IMR-90 (cell line): Measurements from ENCODE around the gene ST3GAL3. TPM values are rescaled to one million over a fixed set of nuclear protein-coding genes. Genes with fewer than 3 reads are reported as not detected.

Source experiments
- ATAC-seq: fragments of 200-7000 bp; cut with Tn5 transposase; 2 replicates; pipeline ENCODE4 v1.9.1; 2020; ENCODE audit warnings: low read depth, mild to moderate bottlenecking, moderate library complexity
- BruUV-seq: library from RNA; stranded (reverse); fragments of 400-500 nt; replicated peaks from 2 replicates; lab custom pipeline; 2021; lab: Mats Ljungman, UMichigan
- CTCF ChIA-PET: fragments of 300-600 bp; formaldehyde crosslinking; extraction: SDS; loops from one replicate; lab custom pipeline; 2021; ENCODE audit warnings: antibody characterized with exemption; lab: Yijun Ruan, JAX
- POLR2A ChIA-PET: fragments of 300-600 bp; sonication (Branson Sonifier 250); formaldehyde crosslinking; loops from one replicate; lab custom pipeline; 2022; ENCODE audit warnings: antibody characterized with exemption; ENCODE audit not compliant: unreplicated experiment; lab: Charles Lee
- DNase-seq: peaks from one replicate; pipeline ENCODE4 v3.0.0; 2013
- H2AFZ ChIP-seq: replicated peaks from 2 replicates; pipeline ENCODE3; 2013; ENCODE audit warnings: low read length, mild to moderate bottlenecking; ENCODE audit not compliant: poor library complexity
- H2AK5ac ChIP-seq: 2 replicates; pipeline ENCODE4 v1.6.1; 2013; ENCODE audit warnings: low read depth, low read length, inconsistent platforms
- H2AK9ac ChIP-seq: replicated peaks from 2 replicates; pipeline ENCODE3; 2013; ENCODE audit warnings: mild to moderate bottlenecking, low read depth, low read length, moderate library complexity; ENCODE audit not compliant: poor library complexity
- H2BK120ac ChIP-seq: 2 replicates; pipeline ENCODE4 v1.6.1; 2013; ENCODE audit warnings: low read depth, low read length, inconsistent platforms
- H2BK15ac ChIP-seq: 3 replicates; pipeline ENCODE4 v1.6.1; 2013; ENCODE audit warnings: low read depth, low read length, inconsistent platforms
- H2BK20ac ChIP-seq: 2 replicates; pipeline ENCODE4 v1.6.1; 2013; ENCODE audit warnings: low read depth, mild to moderate bottlenecking, inconsistent platforms, low read length, moderate library complexity
- H2BK5ac ChIP-seq: 2 replicates; pipeline ENCODE4 v1.6.1; 2013; ENCODE audit warnings: mild to moderate bottlenecking, low read depth, low read length, inconsistent platforms; ENCODE audit not compliant: poor library complexity, severe bottlenecking
- H3K14ac ChIP-seq: replicated peaks from 2 replicates; pipeline ENCODE4 v1.6.1; 2013; ENCODE audit warnings: low read depth, low read length, inconsistent platforms
- H3K18ac ChIP-seq: 2 replicates; pipeline ENCODE4 v1.6.1; 2013; ENCODE audit warnings: low read depth, low read length, control low read depth
- H3K23ac ChIP-seq: 2 replicates; pipeline ENCODE4 v1.6.1; 2013; ENCODE audit warnings: low read depth, low read length, inconsistent platforms
- H3K27ac ChIP-seq: 2 replicates; pipeline ENCODE4 v1.5.1; 2013; ENCODE audit warnings: mild to moderate bottlenecking, control low read depth, low read length; ENCODE audit not compliant: insufficient read depth
- H3K27me3 ChIP-seq: 2 replicates; pipeline ENCODE4 v1.6.1; 2013; ENCODE audit warnings: low read length; ENCODE audit not compliant: control insufficient read depth, insufficient read depth
- H3K36me3 ChIP-seq: 2 replicates; pipeline ENCODE4 v1.6.1; 2013; ENCODE audit warnings: low read length, mixed read lengths; ENCODE audit not compliant: control insufficient read depth, insufficient read depth
- H3K4ac ChIP-seq: 2 replicates; pipeline ENCODE4 v1.6.1; 2013; ENCODE audit warnings: low read depth, low read length, inconsistent platforms
- H3K4me1 ChIP-seq: 2 replicates; pipeline ENCODE4 v1.6.1; 2013; ENCODE audit warnings: low read length, mixed read lengths; ENCODE audit not compliant: control insufficient read depth, insufficient read depth
- H3K4me2 ChIP-seq: 2 replicates; pipeline ENCODE4 v1.6.1; 2013; ENCODE audit warnings: low read depth, mild to moderate bottlenecking, control low read depth, low read length, moderate library complexity
- H3K4me3 ChIP-seq: 2 replicates; pipeline ENCODE4 v1.5.1; 2013; ENCODE audit warnings: low read depth, mild to moderate bottlenecking, control low read depth, low read length, moderate library complexity; ENCODE audit not compliant: insufficient read depth
- H3K56ac ChIP-seq: 2 replicates; pipeline ENCODE4 v1.6.1; 2013; ENCODE audit warnings: low read length, inconsistent platforms; ENCODE audit not compliant: insufficient read depth; ENCODE audit errors: extremely low read depth
- H3K79me1 ChIP-seq, 2 experiments: 2 replicates each; pipeline ENCODE4 v1.6.1; 2013; ENCODE audit warnings: low read length in 2 of 2, inconsistent platforms in 1 of 2, low read depth in 1 of 2
- H3K9ac ChIP-seq: 2 replicates; pipeline ENCODE4 v1.6.1; 2013; ENCODE audit warnings: low read depth, low read length, control low read depth
- H3K9me1 ChIP-seq: 2 replicates; pipeline ENCODE4 v1.6.1; 2013; ENCODE audit warnings: low read length, inconsistent platforms; ENCODE audit not compliant: insufficient read depth
- H3K9me3 ChIP-seq: 2 replicates; pipeline ENCODE4 v1.6.1; 2013; ENCODE audit warnings: low read length; ENCODE audit not compliant: control insufficient read depth, insufficient read depth
- H4K20me1 ChIP-seq: 2 replicates; pipeline ENCODE4 v1.6.1; 2013; ENCODE audit warnings: low read length, inconsistent platforms; ENCODE audit not compliant: insufficient read depth
- H4K5ac ChIP-seq: 2 replicates; pipeline ENCODE4 v1.6.1; 2013; ENCODE audit warnings: mild to moderate bottlenecking, low read depth, low read length, control low read depth
- H4K8ac ChIP-seq, 2 experiments: 2 replicates each; pipeline ENCODE4 v1.6.1; 2013; ENCODE audit warnings: low read depth in 2 of 2, low read length in 2 of 2, control low read depth in 1 of 2, inconsistent platforms in 1 of 2
- H4K91ac ChIP-seq: 2 replicates; pipeline ENCODE4 v1.6.1; 2013; ENCODE audit warnings: low read depth, low read length, inconsistent platforms; ENCODE audit not compliant: insufficient read depth
- BHLHE40 ChIP-seq: fragments of 150-350 bp; IDR thresholded peaks from 2 replicates; pipeline ENCODE4 v1.6.1; 2016; ENCODE audit warnings: mild to moderate bottlenecking, low read depth, low read length
- CEBPB ChIP-seq: IDR thresholded peaks from 2 replicates; pipeline ENCODE4 v1.6.1; 2012; ENCODE audit warnings: low read depth, low read length, improper control_type of control experiment
- CHD1 ChIP-seq: IDR thresholded peaks from 2 replicates; pipeline ENCODE4 v1.6.1; 2012; ENCODE audit warnings: low read depth, low read length, improper control_type of control experiment
- ELK1 ChIP-seq: fragments of 150-350 bp; IDR thresholded peaks from 2 replicates; pipeline ENCODE4 v1.6.1; 2016; ENCODE audit warnings: low read depth, mild to moderate bottlenecking, low read length, moderate library complexity, borderline replicate concordance
- FOS ChIP-seq: fragments of 150-350 bp; IDR thresholded peaks from 2 replicates; pipeline ENCODE4 v1.6.1; 2016; ENCODE audit warnings: low read depth, low read length
- MAFK ChIP-seq: IDR thresholded peaks from 2 replicates; pipeline ENCODE4 v1.6.1; 2012; ENCODE audit warnings: low read depth, low read length, improper control_type of control experiment
- MAZ ChIP-seq: IDR thresholded peaks from 2 replicates; pipeline ENCODE4 v1.6.1; 2012; ENCODE audit warnings: low read depth, mild to moderate bottlenecking, low read length, improper control_type of control experiment, moderate library complexity, borderline replicate concordance
- MXI1 ChIP-seq: IDR thresholded peaks from 2 replicates; pipeline ENCODE4 v1.6.1; 2012; ENCODE audit warnings: low read depth, mild to moderate bottlenecking, low read length, moderate library complexity, borderline replicate concordance
- NFE2L2 ChIP-seq: fragments of 150-350 bp; IDR thresholded peaks from 2 replicates; pipeline ENCODE4 v1.6.1; 2016; ENCODE audit warnings: low read depth, mild to moderate bottlenecking, low read length
- POLR2A ChIP-seq: IDR thresholded peaks from 2 replicates; pipeline ENCODE4 v1.6.1; 2012; ENCODE audit warnings: mild to moderate bottlenecking, low read depth, low read length
- RAD21 ChIP-seq: IDR thresholded peaks from 2 replicates; pipeline ENCODE4 v1.6.1; 2012; ENCODE audit warnings: low read length, improper control_type of control experiment
- RCOR1 ChIP-seq: IDR thresholded peaks from 2 replicates; pipeline ENCODE4 v1.6.1; 2012; ENCODE audit warnings: mild to moderate bottlenecking, low read length, improper control_type of control experiment; ENCODE audit not compliant: insufficient replicate concordance
- RFX5 ChIP-seq: IDR thresholded peaks from 2 replicates; pipeline ENCODE4 v1.8.0; 2012; ENCODE audit warnings: low read depth, mild to moderate bottlenecking, low read length, moderate library complexity
- SMC3 ChIP-seq: fragments of 150-350 bp; IDR thresholded peaks from 2 replicates; pipeline ENCODE4 v1.6.1; 2016; ENCODE audit warnings: low read depth, mild to moderate bottlenecking, antibody characterized with exemption, low read length, moderate library complexity
- WGBS, 2 experiments: methylation state at CpG; one replicate each; pipeline versions ENCODE4 v1.1.5 to v1.1.7; 2013; ENCODE audit warnings: missing lambda C conversion rate in 2 of 2; ENCODE audit not compliant: insufficient read length in 1 of 2; ENCODE audit errors: extremely low coverage in 2 of 2; 5-methylcytosine and 5-hydroxymethylcytosine counted together
- dilution Hi-C: fragments of 300-500 bp; cut with HindIII; formaldehyde crosslinking; loops from one replicate; pipeline ENCODE4 v1.14.3; 2018; ENCODE audit warnings: low sequenced_read_pairs; ENCODE audit not compliant: unreplicated experiment
- in situ Hi-C: fragments of 300-500 bp; cut with MboI; formaldehyde crosslinking; loops from 3 replicates; pipeline ENCODE4 v1.14.3; 2019; ENCODE audit warnings: low sequenced_read_pairs, inconsistent platforms, mixed read lengths
- intact Hi-C: fragments of 100-400 bp; cut with micrococcal nuclease; formaldehyde crosslinking; loops from 2 replicates; pipeline ENCODE4 v1.10.0; 2022
- polyA plus RNA-seq, 3 experiments: library from polyadenylated mRNA; depleted of rRNA; stranded (reverse); fragments of >200 nt; gene quantifications; 2 replicates each; pipeline ENCODE4 v1.2.3, GENCODE V29; 2012; ENCODE audit warnings: low replicate concordance in 1 of 3
- total RNA-seq: library from RNA; depleted of rRNA; stranded (reverse); fragments of >200 nt; gene quantifications from 2 replicates; pipeline ENCODE4 v1.2.3, GENCODE V29; 2012
- TF ChIP-seq, protein P1 (sequence below): fragments of 150-350 bp; IDR thresholded peaks from 2 replicates; pipeline ENCODE4 v1.6.1; 2017; ENCODE audit warnings: mild to moderate bottlenecking, antibody characterized with exemption, low read length, low read depth
- TF ChIP-seq, protein P2 (sequence below): conservative IDR thresholded peaks from 2 replicates; pipeline ENCODE4 v1.5.1; 2012; ENCODE audit warnings: mild to moderate bottlenecking, low read depth, low read length, improper control_type of control experiment

The ST3GAL3 gene
- total and polyA plus RNA-seq, 2 of the 4 experiments (the other 2 are of a cell fraction), result 12.0 to 14.8 TPM

GRCh38 chr1:43879996-43880395, 172.7 kb downstream of the ST3GAL3 start:
- no peaks in the 10 kb centered on the region for H3K9me3 ChIP-seq
- no peak overlapping the region for H2AK5ac ChIP-seq
- H3K4me1 ChIP-seq, result peaks cover 8% of the 10 kb centered on the region
- intact Hi-C loops, result no loop called here
- H3K4me3 ChIP-seq, result no peak overlapping the region
- no TSS peak for BruUV-seq
- H3K27ac ChIP-seq, result no peak overlapping the region
- H3K36me3 ChIP-seq, result peaks cover 3% of the 10 kb centered on the region
- TF ChIP-seq ELK1 (no peak), NFE2L2 (no peak), MXI1 (no peak), FOS (no peak), RFX5 (no peak), POLR2A (no peak), RAD21 (no peak), CHD1 (no peak), CEBPB (no peak), MAZ (no peak), SMC3 (no peak), RCOR1 (no peak), BHLHE40 (no peak), MAFK (no peak)
- TF ChIP-seq, protein P1, sequence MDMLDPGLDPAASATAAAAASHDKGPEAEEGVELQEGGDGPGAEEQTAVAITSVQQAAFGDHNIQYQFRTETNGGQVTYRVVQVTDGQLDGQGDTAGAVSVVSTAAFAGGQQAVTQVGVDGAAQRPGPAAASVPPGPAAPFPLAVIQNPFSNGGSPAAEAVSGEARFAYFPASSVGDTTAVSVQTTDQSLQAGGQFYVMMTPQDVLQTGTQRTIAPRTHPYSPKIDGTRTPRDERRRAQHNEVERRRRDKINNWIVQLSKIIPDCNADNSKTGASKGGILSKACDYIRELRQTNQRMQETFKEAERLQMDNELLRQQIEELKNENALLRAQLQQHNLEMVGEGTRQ, result no peak
- TF ChIP-seq, protein P2, sequence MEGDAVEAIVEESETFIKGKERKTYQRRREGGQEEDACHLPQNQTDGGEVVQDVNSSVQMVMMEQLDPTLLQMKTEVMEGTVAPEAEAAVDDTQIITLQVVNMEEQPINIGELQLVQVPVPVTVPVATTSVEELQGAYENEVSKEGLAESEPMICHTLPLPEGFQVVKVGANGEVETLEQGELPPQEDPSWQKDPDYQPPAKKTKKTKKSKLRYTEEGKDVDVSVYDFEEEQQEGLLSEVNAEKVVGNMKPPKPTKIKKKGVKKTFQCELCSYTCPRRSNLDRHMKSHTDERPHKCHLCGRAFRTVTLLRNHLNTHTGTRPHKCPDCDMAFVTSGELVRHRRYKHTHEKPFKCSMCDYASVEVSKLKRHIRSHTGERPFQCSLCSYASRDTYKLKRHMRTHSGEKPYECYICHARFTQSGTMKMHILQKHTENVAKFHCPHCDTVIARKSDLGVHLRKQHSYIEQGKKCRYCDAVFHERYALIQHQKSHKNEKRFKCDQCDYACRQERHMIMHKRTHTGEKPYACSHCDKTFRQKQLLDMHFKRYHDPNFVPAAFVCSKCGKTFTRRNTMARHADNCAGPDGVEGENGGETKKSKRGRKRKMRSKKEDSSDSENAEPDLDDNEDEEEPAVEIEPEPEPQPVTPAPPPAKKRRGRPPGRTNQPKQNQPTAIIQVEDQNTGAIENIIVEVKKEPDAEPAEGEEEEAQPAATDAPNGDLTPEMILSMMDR, result no peak
- no CpG with 5 or more reads among the region's 2 CpGs for WGBS, 2 experiments
- H4K5ac ChIP-seq, result no peak overlapping the region
- no peak overlapping the region for H3K18ac ChIP-seq
- H2AFZ ChIP-seq, result no peak overlapping the region
- H2BK15ac ChIP-seq, result no peak overlapping the region
- H3K4ac ChIP-seq, result no peak overlapping the region
- no peak overlapping the region for H3K4me2 ChIP-seq
- H3K79me1 ChIP-seq, result peaks cover 0 to 7% of the 10 kb centered on the region in 2 experiments; a peak in 2 of 4 replicates
- no peak overlapping the region for H3K56ac ChIP-seq
- H3K9ac ChIP-seq, result no peak overlapping the region
- peaks cover 22% of the 10 kb centered on the region for H3K9me1 ChIP-seq
- peaks cover 3% of the 10 kb centered on the region; the same call in 1 of the 2 replicates for H4K20me1 ChIP-seq
- no peak overlapping the region for H2BK5ac ChIP-seq
- no peaks in the 10 kb centered on the region for H3K27me3 ChIP-seq
- ChIA-PET POLR2A (no interaction called here), CTCF (no interaction called here)
- H2BK120ac ChIP-seq, result no peak overlapping the region
- H2AK9ac ChIP-seq, result no peak overlapping the region
- H2BK20ac ChIP-seq, result no peak overlapping the region
- H3K14ac ChIP-seq, result no peak overlapping the region
- H4K8ac ChIP-seq, result no peak overlapping the region
- no peak overlapping the region for H3K23ac ChIP-seq
- in situ Hi-C loops, result no loop called here
- ATAC-seq, result no peak
- no peak for DNase-seq
- no peak overlapping the region for H4K91ac ChIP-seq
- dilution Hi-C loops, result no loop called here
